MM.1S (cell line): ENCODE data around the gene MRI1.
"Not testable (repeated sequence)": the region's sequence is repeated elsewhere in the genome, so short reads cannot be mapped to it uniquely, and the experiment has no call there.

Source experiments
- DNase-seq: peaks from one replicate; pipeline ENCODE4 v3.0.0-alpha.2; 2015
- H2AFZ ChIP-seq: fragments of 300-600 bp; sonication (generic); 2 replicates; pipeline ENCODE4 v1.6.0; 2016; ENCODE audit warnings: antibody characterized with exemption, low read length
- H3F3A ChIP-seq: fragments of 300-600 bp; sonication (generic); 2 replicates; pipeline ENCODE4 v1.6.1; 2016; ENCODE audit warnings: mild to moderate bottlenecking, antibody characterized with exemption, low read length, moderate library complexity, mixed read lengths; ENCODE audit not compliant: insufficient read depth
- H3K27ac ChIP-seq: fragments of 300-600 bp; sonication (generic); 2 replicates; pipeline ENCODE4 v1.5.1; 2016; ENCODE audit warnings: mild to moderate bottlenecking, low read length
- H3K27me3 ChIP-seq: fragments of 300-600 bp; sonication (generic); replicated peaks from 2 replicates; pipeline ENCODE4 v1.6.0; 2016; ENCODE audit warnings: low read length; ENCODE audit not compliant: insufficient read depth
- H3K36me3 ChIP-seq: fragments of 300-600 bp; sonication (generic); replicated peaks from 2 replicates; pipeline ENCODE4 v1.6.1; 2016; ENCODE audit warnings: mild to moderate bottlenecking, low read length, mixed read lengths; ENCODE audit not compliant: insufficient read depth
- H3K4me1 ChIP-seq: fragments of 300-600 bp; sonication (generic); 2 replicates; pipeline ENCODE4 v1.6.1; 2016; ENCODE audit warnings: low read length, mixed read lengths
- H3K4me2 ChIP-seq: fragments of 300-600 bp; sonication (generic); 2 replicates; pipeline ENCODE4 v1.6.0; 2016; ENCODE audit warnings: low read depth, low read length
- H3K4me3 ChIP-seq: fragments of 300-600 bp; sonication (generic); 2 replicates; pipeline ENCODE4 v1.5.1; 2016; ENCODE audit warnings: low read length, mixed read lengths
- H3K79me2 ChIP-seq: fragments of 300-600 bp; sonication (generic); 2 replicates; pipeline ENCODE4 v1.6.1; 2016; ENCODE audit warnings: mixed run types, low read length, mixed read lengths
- H3K9ac ChIP-seq: fragments of 300-600 bp; sonication (generic); 2 replicates; pipeline ENCODE4 v1.6.1; 2016; ENCODE audit warnings: low read length, mixed read lengths
- H3K9me2 ChIP-seq: fragments of 300-600 bp; sonication (generic); replicated peaks from 2 replicates; pipeline ENCODE4 v1.6.1; 2016; ENCODE audit warnings: mild to moderate bottlenecking, low read length, mixed read lengths; ENCODE audit not compliant: insufficient read depth
- H3K9me3 ChIP-seq: fragments of 300-600 bp; sonication (generic); replicated peaks from 2 replicates; pipeline ENCODE4 v1.6.1; 2016; ENCODE audit warnings: mild to moderate bottlenecking, low read length, mixed read lengths; ENCODE audit not compliant: insufficient read depth
- H4K20me1 ChIP-seq: fragments of 300-600 bp; sonication (generic); 2 replicates; pipeline ENCODE4 v1.6.1; 2016; ENCODE audit warnings: mild to moderate bottlenecking, low read length, moderate library complexity, mixed read lengths; ENCODE audit not compliant: insufficient read depth
- EZH2 ChIP-seq: fragments of 300-600 bp; sonication (generic); optimal IDR thresholded peaks from 2 replicates; pipeline ENCODE3; 2017; ENCODE audit warnings: low read depth, mild to moderate bottlenecking, antibody characterized with exemption, low read length, mixed read lengths
- EZH2phosphoT487 ChIP-seq: fragments of 300-600 bp; sonication (generic); IDR thresholded peaks from 2 replicates; pipeline ENCODE4 v1.6.1; 2018; ENCODE audit warnings: antibody characterized with exemption, low read length
- TF ChIP-seq, protein P1 (sequence below): fragments of 300-600 bp; sonication (generic); IDR thresholded peaks from 2 replicates; pipeline ENCODE4 v1.5.1; 2016; ENCODE audit warnings: antibody characterized with exemption, low read length, mixed read lengths

Gene MRI1

DNA sequence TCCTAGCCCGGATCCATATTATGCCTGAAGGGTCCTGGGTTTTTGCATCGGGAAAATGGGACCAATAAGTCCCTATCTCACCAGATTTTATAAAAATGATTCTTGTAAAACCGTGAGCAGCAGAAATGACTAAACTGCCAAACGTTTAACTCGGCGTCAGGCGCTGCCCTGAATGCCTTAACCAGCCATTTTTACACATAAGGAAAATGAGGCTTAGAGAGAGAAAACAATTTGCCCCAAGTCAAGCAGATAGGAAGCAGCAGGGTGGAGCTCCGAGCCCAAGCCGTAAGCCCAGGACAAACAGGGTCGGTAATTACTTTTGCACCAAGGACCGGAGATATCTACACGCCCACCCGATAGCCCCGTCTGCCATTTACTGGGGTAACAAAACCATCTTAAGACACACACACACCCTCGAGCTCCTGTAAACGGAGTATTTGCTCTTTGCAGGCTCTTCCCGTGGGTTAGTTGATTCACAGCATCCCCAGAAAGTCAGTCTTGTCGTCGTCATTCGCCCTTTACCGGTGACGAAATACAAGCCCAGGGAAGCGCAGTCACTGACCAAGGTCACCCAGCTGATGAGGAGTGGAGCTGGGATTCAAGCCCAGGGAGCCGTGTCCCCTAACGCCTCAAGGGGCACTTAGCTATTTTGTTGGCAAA lies 16.0 kb upstream of the MRI1 start:
- H3K27me3 ChIP-seq = peaks cover 14% of the 10 kb centered on the region
- peak overlapping the region; percentile 61; the same call in 1 of the 2 replicates for H3K27ac ChIP-seq
- peak overlapping the region; percentile 96 for H3K4me3 ChIP-seq
- TF ChIP-seq EZH2 (no peak), EZH2phosphoT487 (no peak)
- TF ChIP-seq, protein P1, sequence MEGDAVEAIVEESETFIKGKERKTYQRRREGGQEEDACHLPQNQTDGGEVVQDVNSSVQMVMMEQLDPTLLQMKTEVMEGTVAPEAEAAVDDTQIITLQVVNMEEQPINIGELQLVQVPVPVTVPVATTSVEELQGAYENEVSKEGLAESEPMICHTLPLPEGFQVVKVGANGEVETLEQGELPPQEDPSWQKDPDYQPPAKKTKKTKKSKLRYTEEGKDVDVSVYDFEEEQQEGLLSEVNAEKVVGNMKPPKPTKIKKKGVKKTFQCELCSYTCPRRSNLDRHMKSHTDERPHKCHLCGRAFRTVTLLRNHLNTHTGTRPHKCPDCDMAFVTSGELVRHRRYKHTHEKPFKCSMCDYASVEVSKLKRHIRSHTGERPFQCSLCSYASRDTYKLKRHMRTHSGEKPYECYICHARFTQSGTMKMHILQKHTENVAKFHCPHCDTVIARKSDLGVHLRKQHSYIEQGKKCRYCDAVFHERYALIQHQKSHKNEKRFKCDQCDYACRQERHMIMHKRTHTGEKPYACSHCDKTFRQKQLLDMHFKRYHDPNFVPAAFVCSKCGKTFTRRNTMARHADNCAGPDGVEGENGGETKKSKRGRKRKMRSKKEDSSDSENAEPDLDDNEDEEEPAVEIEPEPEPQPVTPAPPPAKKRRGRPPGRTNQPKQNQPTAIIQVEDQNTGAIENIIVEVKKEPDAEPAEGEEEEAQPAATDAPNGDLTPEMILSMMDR = no peak
- H3K4me1 ChIP-seq = no peaks in the 10 kb centered on the region
- no peaks in the 10 kb centered on the region for H3K9me2 ChIP-seq
- peak; percentile 14 for DNase-seq
- peak overlapping the region; percentile 94 for H3K4me2 ChIP-seq
- H2AFZ ChIP-seq = peak overlapping the region; percentile 94
- H4K20me1 ChIP-seq = no peaks in the 10 kb centered on the region
- H3K9me3 ChIP-seq = no peaks in the 10 kb centered on the region
- no peaks in the 10 kb centered on the region for H3F3A ChIP-seq
- peaks cover 14% of the 10 kb centered on the region for H3K79me2 ChIP-seq
- H3K36me3 ChIP-seq = no peaks in the 10 kb centered on the region
- peak overlapping the region; percentile 93 for H3K9ac ChIP-seq

DNA sequence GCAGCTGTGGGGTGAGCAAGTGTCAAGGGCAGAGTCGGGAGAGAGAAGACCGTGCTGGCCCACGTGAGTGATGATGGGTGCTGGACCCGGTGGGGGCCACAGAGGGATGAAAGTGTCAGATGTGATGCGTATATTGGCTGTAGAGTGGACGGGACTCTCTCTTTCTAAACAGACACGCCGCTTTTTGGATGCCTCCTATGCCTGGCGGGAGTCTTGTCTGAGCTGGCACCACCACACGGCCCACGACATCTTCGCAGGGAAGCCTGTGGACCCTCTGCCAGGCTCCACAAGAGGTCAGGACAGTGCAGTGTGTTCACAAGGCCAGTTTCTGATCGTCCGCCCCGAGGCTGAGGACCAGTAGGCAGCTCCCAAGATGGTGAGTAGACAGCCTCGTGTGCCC lies 12.9 kb upstream of the MRI1 start:
- H3K27ac ChIP-seq = no peak overlapping the region
- H3K4me1 ChIP-seq = no peaks in the 10 kb centered on the region
- H3K9ac ChIP-seq = no peak overlapping the region

DNA sequence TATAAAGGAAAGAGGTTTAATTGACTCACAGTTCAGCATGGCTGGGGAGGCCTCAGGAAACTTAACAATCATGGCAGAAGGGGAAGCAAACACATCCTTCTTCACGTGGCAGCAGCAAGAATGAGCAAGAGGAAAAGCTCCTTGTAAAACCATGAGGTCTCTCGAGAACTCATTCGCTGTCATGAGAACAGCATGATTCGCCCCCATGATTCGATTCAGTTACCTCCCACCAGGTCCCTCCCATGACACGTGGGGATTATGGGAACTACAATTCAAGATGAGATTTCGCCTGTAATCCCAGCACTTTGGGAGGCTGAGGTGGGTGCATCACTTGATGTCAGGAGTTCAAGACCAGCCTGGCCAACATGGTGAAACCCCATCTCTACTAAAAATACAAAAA lies 10.7 kb upstream of the MRI1 start:
- H3K4me2 ChIP-seq, DNase-seq, H3K9me3 ChIP-seq, H4K20me1 ChIP-seq, H3K4me3 ChIP-seq, H3K79me2 ChIP-seq, H3F3A ChIP-seq, H3K9ac ChIP-seq, H3K36me3 ChIP-seq, H3K27ac ChIP-seq, H2AFZ ChIP-seq, H3K4me1 ChIP-seq, H3K27me3 ChIP-seq, H3K9me2 ChIP-seq: not testable (repeated sequence)

More for the DNA sequence above, 12.9 kb upstream of the MRI1 start:
- Histone ChIP-seq H3K36me3 (no peaks in the 10 kb centered on the region), H3K4me2 (no peak overlapping the region), H3K9me2 (no peaks in the 10 kb centered on the region), H3K9me3 (no peaks in the 10 kb centered on the region), H4K20me1 (no peaks in the 10 kb centered on the region), H2AFZ (no peak overlapping the region), H3K27me3 (no peaks in the 10 kb centered on the region; the same call in 1 of the 2 replicates), H3K79me2 (peaks cover 14% of the 10 kb centered on the region), H3F3A (no peaks in the 10 kb centered on the region), H3K4me3 (no peak overlapping the region)
- TF ChIP-seq, protein P1 = no peak
- TF ChIP-seq EZH2 = no peak
- TF ChIP-seq EZH2phosphoT487 = no peak
- DNase-seq = no peak

GRCh38 chr19:13756210-13756609 lies 8.1 kb upstream of the MRI1 start:
- Histone ChIP-seq H3K27ac (no peak overlapping the region), H3K36me3 (no peaks in the 10 kb centered on the region), H2AFZ (no peak overlapping the region)

More at GRCh38 chr19:13756210-13756609, 8.1 kb upstream of the MRI1 start:
- TF ChIP-seq, protein P1 = no peak
- Histone ChIP-seq H3K4me2 (no peak overlapping the region), H3K9me2 (no peaks in the 10 kb centered on the region), H3K4me3 (no peak overlapping the region), H3K79me2 (no peaks in the 10 kb centered on the region), H4K20me1 (no peaks in the 10 kb centered on the region), H3K9me3 (no peaks in the 10 kb centered on the region), H3K4me1 (no peaks in the 10 kb centered on the region), H3K9ac (no peak overlapping the region), H3K27me3 (no peaks in the 10 kb centered on the region), H3F3A (no peaks in the 10 kb centered on the region)
- DNase-seq = no peak
